ENCODE results near the gene HOXB1.

Gene HOXB1

GRCh38 chr17:48561884-48562810 lies 31.3 kb upstream of the HOXB1 start:
- TF ChIP-seq CTCF (IDR thresholded peaks at IDR 0.05; ENCODE audit: low read depth, low read length), result peak; percentile 57
- peak overlapping the region; percentile 63 for H3K4me3 ChIP-seq (ENCODE audit: low read depth, low read length)

- peak overlapping the region; percentile 46 for H3K4me3 ChIP-seq (ENCODE audit: low read depth, low read length)
- no peak for TF ChIP-seq CTCF (IDR thresholded peaks at IDR 0.05; ENCODE audit: low read depth, low read length)
Observed at GRCh38 chr17:48559840-48560817, 29.3 kb upstream of the HOXB1 start.

- H3K4me3 ChIP-seq (ENCODE audit: low read depth, low read length), result peak overlapping the region; percentile 46
- no peak for TF ChIP-seq CTCF (IDR thresholded peaks at IDR 0.05; ENCODE audit: low read depth, low read length)
Observed at GRCh38 chr17:48559122-48559839, 28.5 kb upstream of the HOXB1 start.

GRCh38 chr17:48558831-48559121 lies 28.0 kb upstream of the HOXB1 start:
- H3K4me3 ChIP-seq (ENCODE audit: low read depth, low read length), result peak overlapping the region; percentile 46
- TF ChIP-seq CTCF (IDR thresholded peaks at IDR 0.05; ENCODE audit: low read depth, low read length), result no peak

- TF ChIP-seq CTCF (IDR thresholded peaks at IDR 0.05; ENCODE audit: low read depth, low read length), result no peak
- peak overlapping the region; percentile 46 for H3K4me3 ChIP-seq (ENCODE audit: low read depth, low read length)
Observed at GRCh38 chr17:48558057-48558830, 27.4 kb upstream of the HOXB1 start.

GRCh38 chr17:48556576-48557401 lies 26.0 kb upstream of the HOXB1 start:
- no peak for TF ChIP-seq CTCF (IDR thresholded peaks at IDR 0.05; ENCODE audit: low read depth, low read length)
- peak overlapping the region; percentile 54 for H3K4me3 ChIP-seq (ENCODE audit: low read depth, low read length)

Measured in WI38 (cell line).